ENCODE measurements around the gene TIAL1. TPM values are rescaled to one million over a fixed set of nuclear protein-coding genes. Genes with fewer than 3 reads are reported as not detected.
"Not testable (repeated sequence)": the region's sequence is repeated elsewhere in the genome, so short reads cannot be mapped to it uniquely, and the experiment has no call there.

TIAL1 gene
- polyA plus RNA-seq, 3 donors: 6.7 to 118 (median 7.2) TPM

DNA sequence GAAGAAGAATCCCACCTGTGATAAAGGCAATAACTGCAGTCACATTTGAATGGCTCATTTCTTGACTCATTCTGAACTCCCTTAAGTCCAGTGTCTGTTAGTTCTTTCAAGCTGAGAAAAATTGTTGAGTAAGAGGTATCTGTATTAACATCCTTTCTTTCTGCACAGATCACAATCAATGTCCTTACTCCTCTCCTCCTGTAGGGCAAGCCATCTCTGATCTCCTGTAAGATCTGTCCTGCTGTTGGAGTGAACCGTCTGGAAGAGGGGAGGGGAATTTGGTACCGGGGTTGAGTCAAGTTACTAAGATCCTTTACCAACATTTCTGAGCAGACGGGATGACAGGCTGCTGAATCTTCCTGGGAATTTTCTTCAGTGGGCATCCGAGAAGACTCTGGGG, 34.7 kb downstream of the TIAL1 start:
- H3K27ac ChIP-seq (ENCODE audit: low read depth in 1 of 2, low read length in 2 of 2): no peak overlapping the region
- TF ChIP-seq, protein P1, sequence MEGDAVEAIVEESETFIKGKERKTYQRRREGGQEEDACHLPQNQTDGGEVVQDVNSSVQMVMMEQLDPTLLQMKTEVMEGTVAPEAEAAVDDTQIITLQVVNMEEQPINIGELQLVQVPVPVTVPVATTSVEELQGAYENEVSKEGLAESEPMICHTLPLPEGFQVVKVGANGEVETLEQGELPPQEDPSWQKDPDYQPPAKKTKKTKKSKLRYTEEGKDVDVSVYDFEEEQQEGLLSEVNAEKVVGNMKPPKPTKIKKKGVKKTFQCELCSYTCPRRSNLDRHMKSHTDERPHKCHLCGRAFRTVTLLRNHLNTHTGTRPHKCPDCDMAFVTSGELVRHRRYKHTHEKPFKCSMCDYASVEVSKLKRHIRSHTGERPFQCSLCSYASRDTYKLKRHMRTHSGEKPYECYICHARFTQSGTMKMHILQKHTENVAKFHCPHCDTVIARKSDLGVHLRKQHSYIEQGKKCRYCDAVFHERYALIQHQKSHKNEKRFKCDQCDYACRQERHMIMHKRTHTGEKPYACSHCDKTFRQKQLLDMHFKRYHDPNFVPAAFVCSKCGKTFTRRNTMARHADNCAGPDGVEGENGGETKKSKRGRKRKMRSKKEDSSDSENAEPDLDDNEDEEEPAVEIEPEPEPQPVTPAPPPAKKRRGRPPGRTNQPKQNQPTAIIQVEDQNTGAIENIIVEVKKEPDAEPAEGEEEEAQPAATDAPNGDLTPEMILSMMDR (IDR thresholded peaks at IDR 0.05): no peak
- intact Hi-C loops (cut with micrococcal nuclease): no loop called here
- H3K4me2 ChIP-seq (replicated peaks; ENCODE audit: extremely low read depth, low read length, poor library complexity, severe bottlenecking): no peak overlapping the region
- H3K36me3 ChIP-seq (replicated peaks in 1 of 2; ENCODE audit: control insufficient read depth in 1 of 2, insufficient read depth in 2 of 2, low read length in 2 of 2): no peaks in the 10 kb centered on the region
- no peaks in the 10 kb centered on the region for H3K79me2 ChIP-seq (ENCODE audit: insufficient read depth, low read length)
- no peak for DNase-seq
- no peaks in the 10 kb centered on the region for H3K4me1 ChIP-seq (ENCODE audit: control insufficient read depth in 1 of 2, insufficient read depth in 2 of 2, low read length in 2 of 2)
- H3K9me3 Mint-ChIP-seq: peaks cover 0 to 7% (median 2%) of the 10 kb centered on the region in 7 donors
- peaks cover 0 to 1% (median 0%) of the 10 kb centered on the region in 3 donors for H3K27me3 Mint-ChIP-seq (ENCODE audit: low read depth in 3 of 3)
- no peaks in the 10 kb centered on the region for H4K20me1 ChIP-seq (ENCODE audit: insufficient read depth, low read length)
- no CpG with 5 or more reads among the region's 4 CpGs for WGBS (ENCODE audit: insufficient coverage)
- no peak overlapping the region for H3K4me3 Mint-ChIP-seq
- H3K4me1 Mint-ChIP-seq: no peaks in the 10 kb centered on the region
- H3K9me3 ChIP-seq (replicated peaks in 1 of 2; ENCODE audit: control insufficient read depth in 1 of 2, insufficient read depth in 1 of 2, low read length in 2 of 2): no peaks in the 10 kb centered on the region
- H3K9ac ChIP-seq (ENCODE audit: insufficient read depth, low read length, poor library complexity, severe bottlenecking): no peak overlapping the region
- no peak overlapping the region for H3K27ac Mint-ChIP-seq
- no peak overlapping the region for H2AFZ ChIP-seq (ENCODE audit: insufficient read depth, low read depth, low read length, poor library complexity, severe bottlenecking)
- no peak overlapping the region for H3K4me3 ChIP-seq (replicated peaks in 1 of 3; ENCODE audit: low read depth in 2 of 3, low read length in 3 of 3)
- H3K36me3 Mint-ChIP-seq: no peaks in the 10 kb centered on the region
- H3K27me3 ChIP-seq (ENCODE audit: control insufficient read depth in 2 of 2, insufficient read depth in 2 of 2, low read length in 2 of 2): no peaks in the 10 kb centered on the region

DNA sequence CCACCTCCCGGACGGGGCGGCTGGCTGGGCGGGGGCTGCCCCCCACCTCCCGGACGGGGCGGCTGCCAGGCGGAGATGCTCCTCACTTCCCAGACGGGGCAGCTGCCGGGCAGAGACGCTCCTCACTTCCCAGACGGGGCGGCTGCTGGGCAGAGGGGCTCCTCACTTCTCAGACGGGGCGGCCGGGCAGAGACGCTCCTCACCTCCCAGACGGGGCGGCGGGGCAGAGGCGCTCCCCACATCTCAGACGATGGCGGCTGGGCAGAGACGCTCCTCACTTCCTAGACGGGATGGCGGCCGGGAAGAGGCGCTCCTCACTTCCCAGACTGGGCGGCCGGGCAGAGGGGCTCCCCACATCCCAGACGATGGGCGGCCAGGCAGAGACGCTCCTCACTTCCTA, 37.3 kb downstream of the TIAL1 start:
- DNase-seq; H4K20me1 ChIP-seq (ENCODE audit: insufficient read depth, low read length); H3K4me1 Mint-ChIP-seq; H3K4me3 ChIP-seq (replicated peaks in 1 of 3; ENCODE audit: low read depth in 2 of 3, low read length in 3 of 3); H3K4me1 ChIP-seq (ENCODE audit: control insufficient read depth in 1 of 2, insufficient read depth in 2 of 2, low read length in 2 of 2); H3K9me3 Mint-ChIP-seq; H3K36me3 ChIP-seq (replicated peaks in 1 of 2; ENCODE audit: control insufficient read depth in 1 of 2, insufficient read depth in 2 of 2, low read length in 2 of 2); H3K27ac Mint-ChIP-seq; intact Hi-C loops (cut with micrococcal nuclease); H3K4me3 Mint-ChIP-seq; H3K36me3 Mint-ChIP-seq; H3K4me2 ChIP-seq (replicated peaks; ENCODE audit: extremely low read depth, low read length, poor library complexity, severe bottlenecking); H2AFZ ChIP-seq (ENCODE audit: insufficient read depth, low read depth, low read length, poor library complexity, severe bottlenecking); H3K9ac ChIP-seq (ENCODE audit: insufficient read depth, low read length, poor library complexity, severe bottlenecking); H3K27ac ChIP-seq (ENCODE audit: low read depth in 1 of 2, low read length in 2 of 2); H3K27me3 Mint-ChIP-seq (ENCODE audit: low read depth in 3 of 3); H3K9me3 ChIP-seq (replicated peaks in 1 of 2; ENCODE audit: control insufficient read depth in 1 of 2, insufficient read depth in 1 of 2, low read length in 2 of 2); H3K79me2 ChIP-seq (ENCODE audit: insufficient read depth, low read length); H3K27me3 ChIP-seq (ENCODE audit: control insufficient read depth in 2 of 2, insufficient read depth in 2 of 2, low read length in 2 of 2): not testable (repeated sequence)
- 96% methylated on average over 13 of the region's 33 CpGs for WGBS (ENCODE audit: insufficient coverage)

DNA sequence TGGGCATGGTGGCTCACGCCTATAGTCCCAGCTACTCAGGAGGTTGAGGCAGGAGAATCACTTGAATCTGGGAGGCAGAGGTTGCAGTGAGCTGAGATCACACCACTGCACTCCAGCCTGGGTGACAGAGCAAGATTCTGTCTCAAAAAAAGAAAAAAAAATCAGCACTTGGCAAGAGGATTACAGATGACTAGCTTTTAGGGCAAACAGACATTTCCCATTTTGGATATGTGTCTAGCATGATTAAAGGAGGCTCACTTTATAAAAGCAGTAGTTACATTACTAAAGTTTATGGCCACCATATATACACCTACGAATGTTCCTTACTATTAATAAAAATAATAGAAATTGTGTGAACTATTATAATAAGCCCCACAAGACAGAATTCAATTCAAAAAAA, 40.7 kb downstream of the TIAL1 start:
- H3K36me3 Mint-ChIP-seq; H3K9ac ChIP-seq (ENCODE audit: insufficient read depth, low read length, poor library complexity, severe bottlenecking); H3K4me2 ChIP-seq (replicated peaks; ENCODE audit: extremely low read depth, low read length, poor library complexity, severe bottlenecking); H3K27me3 Mint-ChIP-seq (ENCODE audit: low read depth in 3 of 3); H3K27ac ChIP-seq (ENCODE audit: low read depth in 1 of 2, low read length in 2 of 2); H3K79me2 ChIP-seq (ENCODE audit: insufficient read depth, low read length); H4K20me1 ChIP-seq (ENCODE audit: insufficient read depth, low read length); H3K9me3 ChIP-seq (replicated peaks in 1 of 2; ENCODE audit: control insufficient read depth in 1 of 2, insufficient read depth in 1 of 2, low read length in 2 of 2); H3K27me3 ChIP-seq (ENCODE audit: control insufficient read depth in 2 of 2, insufficient read depth in 2 of 2, low read length in 2 of 2); H3K36me3 ChIP-seq (replicated peaks in 1 of 2; ENCODE audit: control insufficient read depth in 1 of 2, insufficient read depth in 2 of 2, low read length in 2 of 2); intact Hi-C loops (cut with micrococcal nuclease); H3K4me3 ChIP-seq (replicated peaks in 1 of 3; ENCODE audit: low read depth in 2 of 3, low read length in 3 of 3); H3K4me3 Mint-ChIP-seq; H3K4me1 Mint-ChIP-seq; H3K27ac Mint-ChIP-seq; H3K9me3 Mint-ChIP-seq; H3K4me1 ChIP-seq (ENCODE audit: control insufficient read depth in 1 of 2, insufficient read depth in 2 of 2, low read length in 2 of 2); H2AFZ ChIP-seq (ENCODE audit: insufficient read depth, low read depth, low read length, poor library complexity, severe bottlenecking); DNase-seq: not testable (repeated sequence)
- 91% methylated on average over 1 of the region's 2 CpGs for WGBS (ENCODE audit: insufficient coverage)

All from CD14-positive monocyte (primary cell).